SK-N-SH (cell line): Measurements from ENCODE around the gene FRAS1. TPM values are rescaled to one million over a fixed set of nuclear protein-coding genes. Genes with fewer than 3 reads are reported as not detected.

Experiments used
- CTCF ChIA-PET: fragments of 300-600, 350-600 bp; formaldehyde crosslinking; extraction: SDS; loops from one replicate; lab custom pipeline; 2021; lab: Yijun Ruan, JAX
- POLR2A ChIA-PET: fragments of 350-600 bp; sonication (Branson Sonifier 250); formaldehyde crosslinking; extraction: SDS; loops from one replicate; lab custom pipeline; 2020; ENCODE audit warnings: antibody characterized with exemption, inconsistent platforms; lab: Yijun Ruan, JAX
- DNase-seq: peaks from one replicate; pipeline ENCODE4 v3.0.0; 2012
- H2AFZ ChIP-seq: fragments of 200-600 bp; sonication (generic); 2 replicates; pipeline ENCODE4 v1.8.1; 2016; ENCODE audit warnings: antibody characterized with exemption, mild to moderate bottlenecking, low read depth
- H3F3A ChIP-seq: fragments of 200-600 bp; sonication (generic); replicated peaks from 2 replicates; pipeline ENCODE3; 2016; ENCODE audit warnings: antibody characterized with exemption, mild to moderate bottlenecking; ENCODE audit not compliant: insufficient read depth
- H3K27ac ChIP-seq, 2 experiments: fragments of 200-500 bp in 1 of 2; fragments of 200-600 bp in 1 of 2; sonication (Bioruptor generic) in 1 of 2; sonication (generic), shearing (Covaris generic) in 1 of 2; 2 replicates each; pipeline versions ENCODE4 v1.5.1 to v1.6.1; 2014 to 2016; ENCODE audit warnings: low read depth in 2 of 2, inconsistent platforms in 1 of 2, low read length in 1 of 2, mild to moderate bottlenecking in 1 of 2, mixed read lengths in 1 of 2
- H3K27me3 ChIP-seq: fragments of 200-600 bp; sonication (generic), shearing (Covaris generic); 2 replicates; pipeline ENCODE4 v1.6.1; 2016; ENCODE audit warnings: mixed run types; ENCODE audit not compliant: insufficient read depth
- H3K36me3 ChIP-seq, 2 experiments: fragments of 200-500 bp in 1 of 2; fragments of 200-600 bp in 1 of 2; sonication (Bioruptor generic) in 1 of 2; sonication (generic) in 1 of 2; replicated peaks in 1 of 2; 2 replicates each; pipeline versions ENCODE3 to v1.5.1; 2014 to 2016; ENCODE audit warnings: low read length in 1 of 2, mild to moderate bottlenecking in 1 of 2; ENCODE audit not compliant: insufficient read depth in 2 of 2, control insufficient read depth in 1 of 2
- H3K4me1 ChIP-seq, 2 experiments: fragments of 200-500 bp in 1 of 2; fragments of 200-600 bp in 1 of 2; sonication (Bioruptor generic) in 1 of 2; sonication (generic), shearing (Covaris generic) in 1 of 2; 2 replicates each; pipeline versions ENCODE4 v1.5.1 to v1.6.1; 2014 to 2016; ENCODE audit warnings: low read depth in 1 of 2, low read length in 1 of 2, mixed run types in 1 of 2; ENCODE audit not compliant: insufficient read depth in 2 of 2, control insufficient read depth in 1 of 2
- H3K4me2 ChIP-seq: fragments of 200-600 bp; sonication (generic), shearing (Covaris generic); 2 replicates; pipeline ENCODE4 v1.6.1; 2017; ENCODE audit warnings: mixed run types
- H3K4me3 ChIP-seq, 2 experiments: fragments of 200-500 bp in 1 of 2; fragments of 200-600 bp in 1 of 2; sonication (Bioruptor generic) in 1 of 2; sonication (generic), shearing (Covaris generic) in 1 of 2; 2 replicates each; pipeline versions ENCODE4 v1.5.1 to v1.8.1; 2014 to 2016; ENCODE audit warnings: low read depth in 2 of 2, inconsistent platforms in 1 of 2, low read length in 1 of 2, mild to moderate bottlenecking in 1 of 2, mixed read lengths in 1 of 2, moderate library complexity in 1 of 2
- H3K79me2 ChIP-seq: fragments of 200-600 bp; sonication (generic); 2 replicates; pipeline ENCODE4 v1.8.1; 2017; ENCODE audit warnings: mild to moderate bottlenecking; ENCODE audit not compliant: insufficient read depth
- H3K9ac ChIP-seq: fragments of 200-600 bp; sonication (generic); 2 replicates; pipeline ENCODE4 v1.6.1; 2017; ENCODE audit warnings: mixed run types
- H3K9me2 ChIP-seq: fragments of 200-600 bp; sonication (generic); 2 replicates; pipeline ENCODE4 v1.6.1; 2017; ENCODE audit warnings: mixed run types
- H3K9me3 ChIP-seq: fragments of 200-600 bp; sonication (generic); 2 replicates; pipeline ENCODE4 v1.6.1; 2017; ENCODE audit warnings: mixed run types, mild to moderate bottlenecking, moderate library complexity
- H4K20me1 ChIP-seq: fragments of 200-600 bp; sonication (generic); 2 replicates; pipeline ENCODE4 v1.6.1; 2017; ENCODE audit warnings: mild to moderate bottlenecking, mixed run types; ENCODE audit not compliant: insufficient read depth
- CHD2 ChIP-seq: fragments of 150-350 bp; IDR thresholded peaks from 2 replicates; pipeline ENCODE4 v1.6.1; 2018; ENCODE audit warnings: low read length; ENCODE audit not compliant: partially characterized antibody
- EP300 ChIP-seq, 2 experiments: IDR thresholded peaks; 2 replicates each; pipeline versions ENCODE4 v1.4.0 to v1.6.1; 2012; ENCODE audit warnings: borderline replicate concordance in 1 of 2, low read depth in 1 of 2, low read length in 1 of 2
- EZH2phosphoT487 ChIP-seq: fragments of 200-600 bp; sonication (generic); IDR thresholded peaks from 2 replicates; pipeline ENCODE4 v1.6.1; 2017; ENCODE audit warnings: low read depth, mixed run types, mild to moderate bottlenecking, antibody characterized with exemption, moderate library complexity, borderline replicate concordance
- FOXJ3 ChIP-seq: sonication (generic); formaldehyde crosslinking; IDR thresholded peaks from 2 replicates; pipeline ENCODE4 v1.5.1; 2020; ENCODE audit warnings: mild to moderate bottlenecking, missing genetic modification reagents
- FOXM1 ChIP-seq: IDR thresholded peaks from 2 replicates; pipeline ENCODE4 v1.4.0; 2012; ENCODE audit warnings: low read depth, mild to moderate bottlenecking
- JUND ChIP-seq: IDR thresholded peaks from 2 replicates; pipeline ENCODE4 v1.4.0; 2012
- MAX ChIP-seq: IDR thresholded peaks from 2 replicates; pipeline ENCODE4 v1.4.0; 2012; ENCODE audit warnings: low read depth
- MEF2A ChIP-seq: IDR thresholded peaks from 2 replicates; pipeline ENCODE4 v1.4.0; 2012; ENCODE audit warnings: low read depth, borderline replicate concordance
- MXI1 ChIP-seq: IDR thresholded peaks from 2 replicates; pipeline ENCODE4 v1.6.1; 2012; ENCODE audit warnings: mild to moderate bottlenecking, low read depth, low read length, improper control_type of control experiment
- NFIC ChIP-seq: IDR thresholded peaks from 2 replicates; pipeline ENCODE4 v1.4.0; 2012; ENCODE audit warnings: borderline replicate concordance
- PBX3 ChIP-seq: IDR thresholded peaks from 2 replicates; pipeline ENCODE4; 2012
- RXRA ChIP-seq: IDR thresholded peaks from 2 replicates; pipeline ENCODE4 v1.4.0; 2012; ENCODE audit warnings: low read depth, mild to moderate bottlenecking, borderline replicate concordance
- TAF1 ChIP-seq: IDR thresholded peaks from 2 replicates; pipeline ENCODE4 v1.6.1; 2012; ENCODE audit warnings: low read depth, mild to moderate bottlenecking, low read length, moderate library complexity, borderline replicate concordance
- TCF12 ChIP-seq: IDR thresholded peaks from 2 replicates; pipeline ENCODE4 v1.4.0; 2012
- TEAD4 ChIP-seq: IDR thresholded peaks from 2 replicates; pipeline ENCODE4 v1.4.0; 2012; ENCODE audit warnings: mild to moderate bottlenecking, borderline replicate concordance; ENCODE audit not compliant: insufficient read depth
- USF1 ChIP-seq: IDR thresholded peaks from 2 replicates; pipeline ENCODE4 v1.4.0; 2012; ENCODE audit warnings: low read depth, borderline replicate concordance
- ZBTB33 ChIP-seq: IDR thresholded peaks from 2 replicates; pipeline ENCODE4 v1.4.0; 2012; ENCODE audit warnings: low read depth, borderline replicate concordance
- polyA plus RNA-seq, 3 experiments: library from polyadenylated mRNA; depleted of rRNA; stranded (reverse); fragments of >200 nt; gene quantifications; 2 replicates each; pipeline ENCODE4 v1.2.3, GENCODE V29; 2012

Gene FRAS1
- polyA plus RNA-seq, 1 of the 3 experiments (the other 2 are of a cell fraction) = 8.3 TPM

GRCh38 chr4:78560296-78560963 is 503.3 kb downstream of the FRAS1 start (continued):
- TF ChIP-seq MAX = 0 out of 2 replicates have a peak, but pooled peaks have one; percentile 23
- peak; percentile 51; the same call in 1 of the 2 replicates for TF ChIP-seq ZBTB33
- TF ChIP-seq MXI1 = no peak
- no peak for TF ChIP-seq CHD2
- no peak for TF ChIP-seq FOXJ3 (CRISPR knock-in tag)
- no peak for TF ChIP-seq TAF1
- no peak for TF ChIP-seq EZH2phosphoT487
- peak; percentile 97 for TF ChIP-seq JUND
- TF ChIP-seq, all 33 proteins: peak for 12

- peaks cover 3 to 22% of the 10 kb centered on the region in 2 experiments for H3K4me1 ChIP-seq
- peak overlapping the region; percentile 53; the same call in 1 of the 2 replicates for H2AFZ ChIP-seq
- no peaks in the 10 kb centered on the region for H3K27me3 ChIP-seq
- no peak for DNase-seq
- H4K20me1 ChIP-seq = no peaks in the 10 kb centered on the region
- H3K27ac ChIP-seq = peak overlapping the region; percentile 51 to 79
- ChIA-PET POLR2A (no interaction called here), CTCF (interaction anchor here (1.4 to 1.6 kb wide), 2 partner anchors 10 to 41 kb away, joined by 3 to 4 read pairs; partner anchors contain the start of gene ANXA3)
- H3K4me3 ChIP-seq = no peak overlapping the region
- H3K4me2 ChIP-seq = peak overlapping the region; percentile 49
- no peaks in the 10 kb centered on the region for H3K36me3 ChIP-seq
- no peaks in the 10 kb centered on the region for H3K79me2 ChIP-seq
- no peaks in the 10 kb centered on the region for H3K9me2 ChIP-seq
- peaks cover 16% of the 10 kb centered on the region for H3F3A ChIP-seq
- H3K9ac ChIP-seq = peak overlapping the region; percentile 27; the same call in 1 of the 2 replicates
- TF ChIP-seq USF1 (no peak), TAF1 (no peak), EP300 (IDR thresholded peaks at IDR 0.05; ENCODE audit: borderline replicate concordance in 1 of 2, low read depth in 1 of 2, low read length in 1 of 2) (peak in 1 of 2 experiments; percentile 75; a peak in 1 of 4 replicates), FOXM1 (no peak), NFIC (peak; percentile 66), PBX3 (peak; percentile 73), TCF12 (peak; percentile 90), RXRA (0 out of 2 replicates have a peak, but pooled peaks have one; percentile 25), CHD2 (no peak), MEF2A (no peak), TEAD4 (peak; percentile 47; the same call in 1 of the 2 replicates)
- H3K9me3 ChIP-seq = no peaks in the 10 kb centered on the region
Observed at GRCh38 chr4:78561677-78562076, 504.6 kb downstream of the FRAS1 start.
